Neuronal stem cell (in vitro differentiated cells): ENCODE data around the gene AOX1. TPM values are rescaled to one million over a fixed set of nuclear protein-coding genes. Genes with fewer than 3 reads are reported as not detected.
"Not testable (repeated sequence)": the region's sequence is repeated elsewhere in the genome, so short reads cannot be mapped to it uniquely, and the experiment has no call there.

Source experiments
- DNase-seq: peaks from one replicate; pipeline ENCODE4 v3.0.0-alpha.2; 2013; ENCODE audit warnings: low spot score
- H2AFZ ChIP-seq: one replicate; pipeline ENCODE4 v1.6.1; 2013; ENCODE audit warnings: mild to moderate bottlenecking, low read length, inconsistent platforms
- H2AK5ac ChIP-seq: 2 replicates; pipeline ENCODE4 v1.6.1; 2013; ENCODE audit warnings: low read depth, mild to moderate bottlenecking, inconsistent platforms, low read length, moderate library complexity, mixed read lengths
- H2BK120ac ChIP-seq: 2 replicates; pipeline ENCODE4 v1.6.1; 2013; ENCODE audit warnings: low read depth, mild to moderate bottlenecking, inconsistent platforms, low read length, moderate library complexity, mixed read lengths
- H2BK12ac ChIP-seq: one replicate; pipeline ENCODE4 v1.6.1; 2013; ENCODE audit warnings: low read length, inconsistent platforms
- H2BK15ac ChIP-seq: 2 replicates; pipeline ENCODE4 v1.6.1; 2013; ENCODE audit warnings: mild to moderate bottlenecking, low read length, inconsistent platforms, mixed read lengths
- H2BK5ac ChIP-seq: one replicate; pipeline ENCODE4 v1.6.1; 2013; ENCODE audit warnings: inconsistent platforms, mild to moderate bottlenecking, low read length, moderate library complexity
- H3K14ac ChIP-seq: one replicate; pipeline ENCODE4 v1.6.1; 2013; ENCODE audit warnings: low read length, inconsistent platforms
- H3K18ac ChIP-seq: 2 replicates; pipeline ENCODE4 v1.6.1; 2013; ENCODE audit warnings: low read length, inconsistent platforms
- H3K23ac ChIP-seq: 2 replicates; pipeline ENCODE4 v1.6.1; 2013; ENCODE audit warnings: low read depth, mild to moderate bottlenecking, mixed read lengths, low read length, inconsistent platforms; ENCODE audit not compliant: poor library complexity
- H3K27ac ChIP-seq: replicated peaks from 3 replicates; pipeline ENCODE4 v1.5.1; 2013; ENCODE audit warnings: low read length, inconsistent platforms
- H3K27me3 ChIP-seq, 3 experiments: 2 replicates each; pipeline ENCODE4 v1.6.1; 2013; ENCODE audit warnings: low read length in 3 of 3, mild to moderate bottlenecking in 2 of 3, inconsistent platforms in 1 of 3, low read depth in 1 of 3, mixed read lengths in 1 of 3, moderate library complexity in 1 of 3; ENCODE audit not compliant: control insufficient read depth in 3 of 3, insufficient read depth in 3 of 3
- H3K36me3 ChIP-seq, 2 donors: replicated peaks in 1 of 2; 2 replicates each; pipeline ENCODE4 v1.6.1; 2013; ENCODE audit warnings: low read length in 2 of 2; ENCODE audit not compliant: control insufficient read depth in 2 of 2, insufficient read depth in 2 of 2
- H3K4ac ChIP-seq: 2 replicates; pipeline ENCODE4 v1.6.1; 2013; ENCODE audit warnings: inconsistent platforms, mild to moderate bottlenecking, low read length, moderate library complexity
- H3K4me1 ChIP-seq, 2 donors: 1 replicate in 1 of 2; 2 replicates in 1 of 2; pipeline ENCODE4 v1.6.1; 2013; ENCODE audit warnings: low read length in 2 of 2, low read depth in 1 of 2; ENCODE audit not compliant: control insufficient read depth in 2 of 2, insufficient read depth in 1 of 2
- H3K4me2 ChIP-seq: one replicate; pipeline ENCODE4 v1.6.1; 2013; ENCODE audit warnings: mild to moderate bottlenecking, low read length, inconsistent platforms; ENCODE audit not compliant: insufficient read depth, poor library complexity, severe bottlenecking
- H3K4me3 ChIP-seq, 2 donors: 2 replicates each; pipeline ENCODE4 v1.5.1; 2013; ENCODE audit warnings: low read length in 2 of 2, mild to moderate bottlenecking in 2 of 2, inconsistent platforms in 1 of 2, moderate library complexity in 1 of 2
- H3K79me1 ChIP-seq: one replicate; pipeline ENCODE4 v1.6.1; 2013; ENCODE audit warnings: low read depth, mild to moderate bottlenecking, inconsistent platforms, low read length, moderate library complexity
- H3K9ac ChIP-seq: one replicate; pipeline ENCODE4 v1.6.1; 2013; ENCODE audit warnings: mild to moderate bottlenecking, low read depth, low read length, inconsistent platforms; ENCODE audit not compliant: poor library complexity
- H3K9me3 ChIP-seq, 2 donors: replicated peaks in 1 of 2; 2 replicates each; pipeline versions ENCODE3 to v1.6.1; 2013; ENCODE audit warnings: low read length in 2 of 2, mild to moderate bottlenecking in 2 of 2, inconsistent platforms in 1 of 2, low read depth in 1 of 2, mixed read lengths in 1 of 2, moderate library complexity in 1 of 2; ENCODE audit not compliant: control insufficient read depth in 2 of 2, insufficient read depth in 1 of 2
- H4K8ac ChIP-seq: one replicate; pipeline ENCODE4 v1.6.1; 2013; ENCODE audit warnings: low read depth, mild to moderate bottlenecking, inconsistent platforms, low read length, moderate library complexity
- H4K91ac ChIP-seq: one replicate; pipeline ENCODE4 v1.6.1; 2013; ENCODE audit warnings: low read length, low read depth, mild to moderate bottlenecking, inconsistent platforms; ENCODE audit not compliant: poor library complexity
- WGBS, 2 donors: extraction: QIAGEN DNeasy Blood & Tissue Kit; methylation state at CpG; one replicate each; pipeline ENCODE4 v1.1.7; 2013; ENCODE audit warnings: missing lambda C conversion rate in 2 of 2, mixed read lengths in 1 of 2; ENCODE audit not compliant: insufficient read length in 2 of 2, insufficient replicate concordance in 1 of 2; ENCODE audit errors: extremely low coverage in 2 of 2; 5-methylcytosine and 5-hydroxymethylcytosine counted together
- polyA plus RNA-seq, 2 experiments: library from polyadenylated mRNA; stranded (reverse); fragments of 200-250 nt; gene quantifications; one replicate each; pipeline ENCODE4 v1.2.3, GENCODE V29; 2013

AOX1 gene
- polyA plus RNA-seq (2013, experiment 1 of 2), result 0.81 TPM
- polyA plus RNA-seq (2013, experiment 2 of 2), result 0.89 TPM

- Histone ChIP-seq H3K9ac (peak within 1 kb of the TSS; percentile 87), H2BK12ac (no peak within 1 kb of the TSS), H2AFZ (peak within 1 kb of the TSS; percentile 58), H2BK15ac (no peak within 1 kb of the TSS), H3K9me3 (no peaks in the 10 kb centered on the region), H3K36me3 (peaks cover 0 to 11% of the 10 kb centered on the region in 2 donors), H4K91ac (no peak within 1 kb of the TSS), H3K4me2 (peak within 1 kb of the TSS; percentile 74), H3K4me3 (peak within 1 kb of the TSS; percentile 24 to 78), H3K4me1 (no peaks in the 10 kb centered on the region), H3K23ac (peak within 1 kb of the TSS; percentile 2), H3K18ac (peak within 1 kb of the TSS; percentile 86), H4K8ac (no peak within 1 kb of the TSS), H2AK5ac (no peak within 1 kb of the TSS), H3K79me1 (no peaks in the 10 kb centered on the region), H3K14ac (no peak within 1 kb of the TSS), H2BK5ac (no peak within 1 kb of the TSS), H3K27me3 (no peaks in the 10 kb centered on the region), H2BK120ac (peak within 1 kb of the TSS; percentile 4), H3K4ac (no peak within 1 kb of the TSS), H3K27ac (no peak within 1 kb of the TSS)
- DNase-seq, result peak; percentile 52
- WGBS, 2 donors, result no CpG with 5 or more reads among the region's 62 CpGs
These were observed at the start of gene AOX1 for GRCh38 chr2:200585730-200586643. AOX1 (plus strand) TSS chr2:200586014; CDS start chr2:200586109, 95 bp downstream.

GRCh38 chr2:200538139-200538538 is 47.7 kb upstream of the AOX1 start:
- H3K4me3 ChIP-seq, result no peak overlapping the region
- no peaks in the 10 kb centered on the region for H3K27me3 ChIP-seq
- no peak overlapping the region for H4K91ac ChIP-seq
- H2BK5ac ChIP-seq, result no peak overlapping the region
- no peak overlapping the region for H3K23ac ChIP-seq
- no peak overlapping the region for H3K9ac ChIP-seq
- H2AK5ac ChIP-seq, result no peak overlapping the region
- H3K14ac ChIP-seq, result no peak overlapping the region
- WGBS, 2 donors, result no CpG with 5 or more reads among the region's 1 CpG
- no peak overlapping the region for H3K27ac ChIP-seq
- no peak overlapping the region for H2BK120ac ChIP-seq
- no peak overlapping the region for H3K18ac ChIP-seq
- peaks cover 8 to 14% of the 10 kb centered on the region in 2 donors for H3K9me3 ChIP-seq
- no peaks in the 10 kb centered on the region for H3K79me1 ChIP-seq
- no peak overlapping the region for H3K4me2 ChIP-seq
- no peak overlapping the region for H4K8ac ChIP-seq
- no peak overlapping the region for H2AFZ ChIP-seq
- H2BK12ac ChIP-seq, result no peak overlapping the region
- DNase-seq, result no peak
- H2BK15ac ChIP-seq, result no peak overlapping the region
- peaks cover 12 to 96% of the 10 kb centered on the region in 2 donors for H3K36me3 ChIP-seq
- H3K4ac ChIP-seq, result no peak overlapping the region
- H3K4me1 ChIP-seq, result no peaks in the 10 kb centered on the region

GRCh38 chr2:200540793-200541192 is 45.0 kb upstream of the AOX1 start:
- Histone ChIP-seq H3K23ac (no peak overlapping the region), H3K4ac (no peak overlapping the region), H3K4me1 (no peaks in the 10 kb centered on the region), H3K4me2 (no peak overlapping the region), H3K9ac (no peak overlapping the region), H4K8ac (no peak overlapping the region), H2AFZ (no peak overlapping the region), H2BK5ac (no peak overlapping the region), H2AK5ac (no peak overlapping the region), H4K91ac (no peak overlapping the region), H3K9me3 (peaks cover 8 to 21% of the 10 kb centered on the region in 2 donors), H2BK15ac (no peak overlapping the region), H3K27ac (no peak overlapping the region), H3K27me3 (no peaks in the 10 kb centered on the region), H3K18ac (no peak overlapping the region), H2BK12ac (no peak overlapping the region), H3K14ac (no peak overlapping the region), H3K4me3 (no peak overlapping the region), H3K79me1 (no peaks in the 10 kb centered on the region), H3K36me3 (peaks cover 13 to 97% of the 10 kb centered on the region in 2 donors), H2BK120ac (no peak overlapping the region)
- DNase-seq, result no peak

- no CpG with 5 or more reads among the region's 12 CpGs for WGBS, 2 donors
- not testable (repeated sequence) for DNase-seq
These were observed 19.2 kb upstream of the AOX1 start for GRCh38 chr2:200566596-200566995.

More at GRCh38 chr2:200566596-200566995, 19.2 kb upstream of the AOX1 start:
- H2AK5ac ChIP-seq, H3K9ac ChIP-seq, H3K23ac ChIP-seq, H2BK12ac ChIP-seq, H3K4me2 ChIP-seq, H2BK120ac ChIP-seq, H3K9me3 ChIP-seq, H4K8ac ChIP-seq, H3K4ac ChIP-seq, H3K14ac ChIP-seq, H2BK15ac ChIP-seq, H2AFZ ChIP-seq, H3K4me3 ChIP-seq, H4K91ac ChIP-seq, H3K27ac ChIP-seq, H3K4me1 ChIP-seq, H2BK5ac ChIP-seq, H3K79me1 ChIP-seq, H3K27me3 ChIP-seq, H3K18ac ChIP-seq: not testable (repeated sequence)
- H3K36me3 ChIP-seq, result peaks cover 0 to 21% of the 10 kb centered on the region in 2 donors
